AG08395 (cell line): ENCODE data around the gene ERC2.
A peak's percentile ranks its signal among the peaks of the same experiment; 100 is the strongest.

ENCODE experiments used
- DNase-seq: peaks from one replicate; pipeline ENCODE4 v3.0.0; 2012; ENCODE audit warnings: mixed read lengths, low spot score

The ERC2 gene

DNA sequence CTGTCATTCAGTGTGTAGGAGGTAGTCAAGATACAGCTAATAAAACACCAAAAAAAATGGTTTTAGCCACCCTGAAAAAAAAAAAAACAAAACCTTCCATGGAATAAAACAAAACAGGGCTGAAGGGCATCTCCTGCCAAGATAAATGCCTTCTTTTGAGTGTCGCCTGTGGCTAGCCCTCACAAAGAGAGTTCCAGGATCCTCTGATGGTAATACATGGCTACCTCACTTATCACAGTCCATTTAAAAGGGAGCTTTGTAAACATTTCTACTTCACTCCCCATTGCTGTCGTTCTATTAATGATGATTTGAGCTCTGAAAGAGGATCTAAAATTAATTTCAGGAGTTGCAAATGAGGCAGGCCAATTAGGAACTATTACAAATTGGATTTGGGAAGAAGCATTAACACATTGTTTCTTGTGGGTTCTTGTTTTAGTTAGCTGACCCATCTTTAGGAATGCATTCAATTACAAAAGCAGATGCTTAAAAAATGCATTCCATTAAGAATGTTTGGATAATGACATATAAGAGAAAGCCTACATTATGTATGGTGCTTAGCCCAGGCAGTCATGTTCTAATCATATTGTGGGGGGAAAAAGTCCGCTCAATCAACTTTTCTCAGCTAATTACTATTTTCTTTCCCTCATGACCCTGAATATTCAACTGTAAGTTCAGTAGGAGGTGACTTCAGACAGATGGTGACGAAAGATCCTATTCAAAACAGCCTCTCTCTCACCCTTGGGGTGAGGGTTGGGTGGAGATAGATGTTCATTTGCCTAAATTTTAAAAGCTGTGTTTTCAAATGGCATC, 726.0 kb downstream of the ERC2 start:
- DNase-seq, result no peak

- DNase-seq, result no peak
Measured at GRCh38 chr3:55737186-55737585, 731.1 kb downstream of the ERC2 start.

DNA sequence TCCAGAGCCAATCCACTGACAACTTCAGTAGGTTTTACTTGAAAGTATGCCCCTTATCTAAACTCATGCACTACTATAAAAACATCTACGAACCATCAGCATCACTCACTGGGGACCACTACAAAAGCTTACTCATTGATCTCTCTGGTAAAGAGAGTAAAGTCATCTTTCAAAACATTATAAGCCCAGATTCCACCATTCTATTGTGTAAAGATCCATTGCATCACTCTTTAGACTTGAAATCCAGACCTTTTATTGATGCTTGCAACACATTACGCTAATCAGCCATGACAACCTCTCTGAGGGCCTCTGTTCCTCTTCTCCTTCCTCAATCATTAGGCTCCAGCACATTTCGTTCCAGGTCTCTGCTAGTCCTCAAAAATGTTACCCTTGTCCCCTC, 732.3 kb downstream of the ERC2 start:
- no peak for DNase-seq

GRCh38 chr3:55731741-55732140, 736.5 kb downstream of the ERC2 start:
- DNase-seq, result no peak

GRCh38 chr3:55729546-55729945, 738.7 kb downstream of the ERC2 start:
- no peak for DNase-seq

- DNase-seq, result no peak
Measured at GRCh38 chr3:55728461-55729100, 739.7 kb downstream of the ERC2 start.

DNA sequence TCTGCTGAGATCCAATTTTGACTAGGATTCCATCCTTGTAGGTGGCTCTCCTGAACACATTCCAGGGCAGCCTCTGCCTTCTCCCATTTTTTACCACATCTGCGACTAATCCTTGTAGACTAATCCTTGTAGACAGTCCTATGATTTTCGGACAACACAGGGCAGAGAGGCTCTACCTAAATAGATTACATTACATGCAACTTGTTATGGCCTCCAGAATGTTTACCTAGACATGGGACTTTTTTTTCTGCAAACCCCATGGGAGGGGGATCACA, 741.8 kb downstream of the ERC2 start:
- no peak for DNase-seq

GRCh38 chr3:55725681-55726500, 742.4 kb downstream of the ERC2 start:
- DNase-seq, result no peak

DNA sequence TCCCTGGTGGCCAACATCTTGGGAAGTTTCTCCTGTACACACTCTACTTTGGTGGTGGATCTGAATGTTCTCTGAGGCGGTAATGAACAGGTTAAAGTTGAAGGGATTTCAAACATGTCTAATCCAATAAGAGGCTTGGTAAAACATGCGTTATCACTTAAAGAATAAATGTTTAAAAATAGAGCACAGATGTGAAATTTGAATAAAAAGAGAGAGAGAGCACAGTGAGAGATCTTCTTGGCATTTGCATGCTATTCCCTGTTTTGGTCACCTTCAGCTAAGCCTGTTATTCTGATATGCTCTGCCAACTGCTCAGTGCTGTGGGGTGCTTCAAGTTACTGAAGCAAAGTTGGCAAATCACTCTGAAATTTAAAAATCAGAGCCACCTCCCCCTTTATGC, 743.4 kb downstream of the ERC2 start:
- no peak for DNase-seq

GRCh38 chr3:55724407-55724784, 743.9 kb downstream of the ERC2 start:
- DNase-seq, result no peak

DNA sequence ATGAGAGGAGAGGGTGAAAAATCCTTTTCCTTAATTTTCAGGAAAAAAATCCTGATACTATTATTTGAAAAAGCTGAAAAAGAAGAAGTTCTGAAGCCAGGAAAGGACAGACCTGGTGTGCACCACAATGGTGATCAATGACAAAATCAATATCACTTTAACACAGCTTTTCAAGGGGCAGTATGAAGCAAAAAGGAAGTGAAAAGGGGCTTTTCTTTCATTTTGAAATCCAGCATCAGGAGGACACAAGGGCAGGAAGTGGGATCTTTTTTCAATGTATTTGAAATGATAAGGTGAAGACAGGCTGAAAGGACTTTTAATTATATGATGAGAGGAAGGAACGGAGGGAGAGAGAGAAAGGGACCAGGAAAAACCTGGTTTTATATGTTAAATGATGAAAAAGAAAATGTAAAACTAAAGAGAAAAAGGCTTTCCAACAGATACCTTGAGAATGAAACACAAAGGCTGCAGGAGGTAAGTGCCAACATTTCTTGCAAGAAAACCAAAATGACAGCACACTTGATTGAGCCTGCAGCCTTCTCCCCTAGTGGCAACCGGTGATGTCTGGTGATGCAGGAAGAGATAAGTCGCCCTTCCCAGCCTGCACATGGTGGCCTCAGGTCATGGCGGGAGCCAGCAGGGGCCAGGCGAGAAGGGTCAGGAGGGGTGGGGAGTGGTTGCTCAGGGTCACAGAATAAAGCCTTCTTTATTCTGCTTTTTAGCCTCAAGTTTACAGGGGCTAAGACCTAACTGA, 744.4 kb downstream of the ERC2 start:
- no peak for DNase-seq

DNA sequence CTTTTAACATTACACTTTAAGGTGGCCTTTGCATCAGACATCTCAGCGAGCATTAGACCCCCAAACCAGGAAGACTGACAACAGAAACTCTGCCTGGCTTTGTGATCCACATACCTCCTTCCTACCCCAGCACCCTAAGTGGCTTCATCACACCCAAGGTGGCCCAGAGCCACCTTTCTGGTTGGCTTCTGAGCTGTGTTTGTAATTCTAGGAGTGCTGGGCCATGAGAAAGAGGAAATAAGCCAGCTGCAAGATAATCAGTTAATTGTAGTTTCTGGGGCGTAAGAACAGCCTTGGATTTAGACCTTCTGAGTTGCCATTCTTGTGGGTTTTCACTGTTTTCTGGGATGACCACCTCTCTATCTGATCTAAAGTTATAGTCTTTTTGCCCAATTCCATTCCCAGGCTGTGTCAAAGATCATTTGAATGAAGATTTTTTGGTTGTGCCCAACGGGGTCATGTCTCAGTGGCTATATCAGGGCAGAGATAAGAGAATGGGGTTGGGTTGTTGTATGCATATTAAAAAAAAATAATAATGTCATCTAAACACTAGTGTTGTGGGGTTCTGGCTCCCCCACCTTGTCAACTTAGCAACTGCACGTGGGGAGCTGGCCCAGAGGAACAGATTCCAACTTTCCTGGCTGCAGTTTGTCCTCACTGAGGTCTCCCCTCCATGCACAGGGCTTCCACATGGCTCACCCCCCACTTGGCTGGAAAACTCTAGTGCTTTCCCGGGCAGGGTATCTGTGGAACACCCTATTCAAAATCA, 746.4 kb downstream of the ERC2 start:
- peak; percentile 65 for DNase-seq

GRCh38 chr3:55720614-55721013, 747.7 kb downstream of the ERC2 start:
- peak; percentile 61 for DNase-seq

DNA sequence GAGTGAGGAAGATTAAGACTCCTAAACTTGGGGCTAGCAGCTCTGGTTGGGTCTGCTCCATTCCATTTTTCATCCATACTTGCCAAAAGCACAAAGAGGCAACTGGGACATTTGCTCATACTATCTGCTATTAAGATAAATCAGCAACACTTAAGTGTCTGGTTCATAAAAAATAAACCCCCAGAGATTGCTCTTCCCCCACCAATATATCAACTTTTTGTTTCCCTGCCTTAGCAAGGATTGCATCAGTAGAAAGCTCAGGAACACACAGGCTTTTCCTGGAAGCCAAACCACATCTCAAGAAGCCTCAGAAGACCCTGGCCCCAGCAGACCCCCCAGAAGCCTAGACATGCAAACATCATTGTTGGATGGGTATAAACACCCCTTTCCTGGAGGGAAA, 748.8 kb downstream of the ERC2 start:
- DNase-seq, result no peak

GRCh38 chr3:55719006-55719405, 749.3 kb downstream of the ERC2 start:
- no peak for DNase-seq

- DNase-seq, result peak; percentile 42
Measured at GRCh38 chr3:55718521-55718921, 749.7 kb downstream of the ERC2 start.

- no peak for DNase-seq
Measured at GRCh38 chr3:55718074-55718473, 750.2 kb downstream of the ERC2 start.

DNA sequence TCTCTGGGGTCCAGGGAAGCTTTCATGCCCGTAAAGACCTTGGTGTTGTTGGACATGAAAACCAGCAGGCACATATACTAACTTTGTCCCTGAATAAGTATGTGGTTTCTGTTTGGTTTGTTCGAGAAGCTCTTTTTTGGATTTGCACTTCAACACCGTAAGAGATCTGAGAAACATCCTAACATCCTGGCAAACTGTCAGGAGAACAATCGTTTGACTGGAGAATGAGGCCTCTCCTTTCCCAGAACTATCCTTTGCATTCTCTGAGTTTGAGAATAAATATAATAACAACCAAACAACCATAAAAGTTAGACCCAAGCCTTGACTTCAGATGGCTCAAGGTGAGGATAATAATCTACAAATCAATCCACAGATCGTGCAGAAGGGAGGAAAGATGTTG, 750.8 kb downstream of the ERC2 start:
- DNase-seq, result no peak

GRCh38 chr3:55716611-55717225, 751.5 kb downstream of the ERC2 start:
- no peak for DNase-seq

DNA sequence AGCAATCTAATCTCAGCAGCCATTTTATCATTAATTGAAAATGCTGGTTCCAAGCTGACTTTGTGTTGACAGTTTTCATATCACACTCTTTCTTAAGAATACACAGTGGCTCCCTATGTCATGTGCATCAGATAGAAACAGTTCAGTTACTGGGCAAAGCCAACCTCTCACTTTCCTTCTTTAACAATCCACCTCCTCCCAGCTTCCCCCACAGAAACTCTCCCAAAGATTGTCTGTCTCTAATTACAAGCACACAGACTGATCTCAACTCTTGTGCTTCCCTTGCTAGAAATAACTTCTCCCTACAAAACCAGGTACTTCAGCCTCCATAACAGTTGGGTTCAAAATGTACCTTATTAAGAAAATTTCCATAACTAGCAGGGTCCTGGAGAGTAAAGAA, 752.2 kb downstream of the ERC2 start:
- DNase-seq, result no peak

DNA sequence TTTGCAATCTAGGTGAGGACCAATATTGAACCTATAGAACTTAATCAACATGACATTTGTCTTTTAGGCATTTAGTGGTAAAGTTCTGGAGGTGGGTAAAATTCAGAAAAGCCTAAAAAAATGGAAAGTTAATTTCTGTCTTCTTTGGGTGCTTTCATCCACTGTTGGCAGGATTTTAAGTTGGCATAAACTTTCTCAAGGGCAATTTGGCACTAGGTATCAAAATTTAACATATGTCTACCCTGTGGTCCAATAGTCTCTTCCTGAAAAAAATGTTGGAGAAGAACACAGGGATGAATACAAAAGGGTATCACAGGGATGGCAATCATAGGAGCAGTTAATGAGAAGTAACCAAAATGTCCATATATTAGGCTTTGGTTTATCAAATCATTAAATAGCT, 754.2 kb downstream of the ERC2 start:
- DNase-seq, result no peak
